Activated CD4-positive, alpha-beta T cell treated with anti-CD3 and anti-CD28 coated beads, Interleukin-2, Interleukin-6, amounts not matched to agents 100 ng/mL and 50 ng/mL, durations not matched to agents 16 hours and 8 hours (primary cell): ENCODE measurements around the gene AURKA.
"Not testable (repeated sequence)": the region's sequence is repeated elsewhere in the genome, so short reads cannot be mapped to it uniquely, and the experiment has no call there.

ENCODE experiments used
- DNase-seq: peaks from one replicate; pipeline ENCODE4 v3.0.0-alpha.2; 2020

The AURKA gene

GRCh38 chr20:56353356-56353755 lies 38.7 kb downstream of the AURKA start:
- DNase-seq = no peak

GRCh38 chr20:56352345-56353055 lies 39.5 kb downstream of the AURKA start:
- DNase-seq = no peak

GRCh38 chr20:56350842-56351241 lies 41.2 kb downstream of the AURKA start:
- no peak for DNase-seq

- DNase-seq = no peak
These were observed 43.3 kb downstream of the AURKA start for GRCh38 chr20:56348746-56349145.

- DNase-seq = no peak
These were observed 43.7 kb downstream of the AURKA start for GRCh38 chr20:56348305-56348693.

- DNase-seq = no peak
These were observed 44.2 kb downstream of the AURKA start for GRCh38 chr20:56347628-56348304.

GRCh38 chr20:56345911-56346310 lies 46.1 kb downstream of the AURKA start:
- DNase-seq = no peak

GRCh38 chr20:56343861-56344381 lies 48.1 kb downstream of the AURKA start:
- peak; percentile 67 for DNase-seq

- DNase-seq = no peak
These were observed 49.2 kb downstream of the AURKA start for GRCh38 chr20:56342783-56343182.

- not testable (repeated sequence) for DNase-seq
These were observed 55.3 kb downstream of the AURKA start for GRCh38 chr20:56336709-56337108.

- no peak for DNase-seq
These were observed 63.2 kb downstream of the AURKA start for GRCh38 chr20:56328861-56329260.

- DNase-seq = no peak
These were observed 67.2 kb downstream of the AURKA start for GRCh38 chr20:56324806-56325205.

- no peak for DNase-seq
These were observed 68.4 kb downstream of the AURKA start for GRCh38 chr20:56323656-56324055.

- DNase-seq = no peak
These were observed 68.8 kb downstream of the AURKA start for GRCh38 chr20:56323206-56323605.

- DNase-seq = no peak
These were observed 69.3 kb downstream of the AURKA start for GRCh38 chr20:56322681-56323080.
